Activated gamma-delta T cell (primary cell): ENCODE results near the gene SACS.
A peak's percentile ranks its signal among the peaks of the same experiment; 100 is the strongest.
"Not testable (repeated sequence)": the region's sequence is repeated elsewhere in the genome, so short reads cannot be mapped to it uniquely, and the experiment has no call there.

Experiments used
- DNase-seq: peaks from one replicate; lab custom pipeline; 2025; lab: John Stamatoyannopoulos, UW

SACS gene

GRCh38 chr13:23357349-23357748 is 76.2 kb downstream of the SACS start:
- DNase-seq = no peak

- DNase-seq = no peak
Measured at GRCh38 chr13:23356368-23356767, 77.1 kb downstream of the SACS start.

GRCh38 chr13:23354520-23354919 is 79.0 kb downstream of the SACS start:
- no peak for DNase-seq

- DNase-seq = no peak
Measured at GRCh38 chr13:23352161-23352560, 81.3 kb downstream of the SACS start.

GRCh38 chr13:23350009-23350408 is 83.5 kb downstream of the SACS start:
- no peak for DNase-seq

- no peak for DNase-seq
Measured at GRCh38 chr13:23349161-23349897, 84.2 kb downstream of the SACS start.

GRCh38 chr13:23348262-23349127 is 85.0 kb downstream of the SACS start:
- peak; percentile 2 for DNase-seq

GRCh38 chr13:23347601-23348000 is 85.9 kb downstream of the SACS start:
- DNase-seq = no peak

GRCh38 chr13:23344931-23345595 is 88.4 kb downstream of the SACS start:
- DNase-seq = no peak

- DNase-seq = no peak
Measured at GRCh38 chr13:23339225-23339624, 94.3 kb downstream of the SACS start.

- DNase-seq = no peak
Measured at GRCh38 chr13:23330356-23330755, 103.1 kb downstream of the SACS start.

GRCh38 chr13:23325191-23325590 is 108.3 kb downstream of the SACS start:
- no peak for DNase-seq

- peak; percentile 11 for DNase-seq
Measured at GRCh38 chr13:23323946-23324709, 109.4 kb downstream of the SACS start.

- no peak for DNase-seq
Measured at GRCh38 chr13:23322353-23323336, 110.9 kb downstream of the SACS start.

- no peak for DNase-seq
Measured at GRCh38 chr13:23321535-23322241, 111.8 kb downstream of the SACS start.

- DNase-seq = no peak
Measured at GRCh38 chr13:23320926-23321534, 112.5 kb downstream of the SACS start.

GRCh38 chr13:23319883-23320224 is 113.6 kb downstream of the SACS start:
- no peak for DNase-seq

- not testable (repeated sequence) for DNase-seq
Measured at GRCh38 chr13:23314837-23315236, 118.7 kb downstream of the SACS start.

- DNase-seq = no peak
Measured at GRCh38 chr13:23292586-23292985, 140.9 kb downstream of the SACS start.

- no peak for DNase-seq
Measured at GRCh38 chr13:23289917-23290357, 143.6 kb downstream of the SACS start.
